Umbilical cord (tissue), 2 donors: ENCODE results near the gene ADAMTSL1. TPM values are rescaled to one million over a fixed set of nuclear protein-coding genes. Genes with fewer than 3 reads are reported as not detected.

Source experiments
- DNase-seq: peaks from one replicate; pipeline ENCODE4 v3.0.0-alpha.2; 2015; ENCODE audit warnings: low spot score
- total RNA-seq: library from RNA; depleted of rRNA; stranded (reverse); fragments of >200 nt; gene quantifications from one replicate; pipeline ENCODE4 v1.2.3, GENCODE V29; 2014; ENCODE audit warnings: low replicate concordance; ENCODE audit not compliant: insufficient read depth

Gene ADAMTSL1
- total RNA-seq, 1 donor from 2014 or later: 26.5 TPM

- peak; percentile 91 for DNase-seq
These were observed 296.4 kb downstream of the ADAMTSL1 start for GRCh38 chr9:18770131-18770908.

- peak; percentile 85 for DNase-seq
These were observed 297.1 kb downstream of the ADAMTSL1 start for GRCh38 chr9:18771011-18771410.

- DNase-seq: no peak
These were observed 297.8 kb downstream of the ADAMTSL1 start for GRCh38 chr9:18771763-18772162.

GRCh38 chr9:18775241-18775640, 301.3 kb downstream of the ADAMTSL1 start:
- DNase-seq: peak; percentile 45

- DNase-seq: no peak
These were observed 302.0 kb downstream of the ADAMTSL1 start for GRCh38 chr9:18775930-18776329.

GRCh38 chr9:18776836-18777820, 303.2 kb downstream of the ADAMTSL1 start:
- DNase-seq: no peak

- no peak for DNase-seq
These were observed 304.2 kb downstream of the ADAMTSL1 start for GRCh38 chr9:18778147-18778546.

GRCh38 chr9:18778846-18779245, 304.9 kb downstream of the ADAMTSL1 start:
- no peak for DNase-seq

- peak; percentile 68 for DNase-seq
These were observed 310.0 kb downstream of the ADAMTSL1 start for GRCh38 chr9:18783909-18784308.

GRCh38 chr9:18785604-18786003, 311.7 kb downstream of the ADAMTSL1 start:
- DNase-seq: no peak

GRCh38 chr9:18786196-18786595, 312.2 kb downstream of the ADAMTSL1 start:
- DNase-seq: no peak

GRCh38 chr9:18786911-18787650, 313.1 kb downstream of the ADAMTSL1 start:
- DNase-seq: peak; percentile 58

- DNase-seq: no peak
These were observed 314.3 kb downstream of the ADAMTSL1 start for GRCh38 chr9:18788256-18788655.

GRCh38 chr9:18791074-18791473, 317.1 kb downstream of the ADAMTSL1 start:
- DNase-seq: no peak

- DNase-seq: no peak
These were observed 319.2 kb downstream of the ADAMTSL1 start for GRCh38 chr9:18793122-18793521.

GRCh38 chr9:18795947-18796671, 322.2 kb downstream of the ADAMTSL1 start:
- DNase-seq: peak; percentile 52

- DNase-seq: peak; percentile 37
These were observed 322.8 kb downstream of the ADAMTSL1 start for GRCh38 chr9:18796696-18797270.

- no peak for DNase-seq
These were observed 324.2 kb downstream of the ADAMTSL1 start for GRCh38 chr9:18798106-18798505.

- DNase-seq: no peak
These were observed 324.7 kb downstream of the ADAMTSL1 start for GRCh38 chr9:18798508-18799290.

- DNase-seq: no peak
These were observed 325.5 kb downstream of the ADAMTSL1 start for GRCh38 chr9:18799428-18799827.
